HL-60 (cell line): ENCODE measurements around the gene DSC1.

ENCODE experiments used
- GABPA ChIP-seq: IDR thresholded peaks from 2 replicates; pipeline ENCODE4 v1.6.1; 2012; ENCODE audit warnings: low read depth
- POLR2AphosphoS5 ChIP-seq: IDR thresholded peaks from 2 replicates; pipeline ENCODE4 v1.6.1; 2012; ENCODE audit warnings: low read depth
- SPI1 ChIP-seq: IDR thresholded peaks from 2 replicates; pipeline ENCODE4 v1.6.1; 2012; ENCODE audit warnings: low read depth, mild to moderate bottlenecking, borderline replicate concordance
- TF ChIP-seq, protein P1 (sequence below): IDR thresholded peaks from one replicate; pipeline ENCODE4 v1.5.1; 2011; ENCODE audit warnings: low read length, control low read depth, inconsistent platforms; ENCODE audit not compliant: insufficient read depth

DNA sequence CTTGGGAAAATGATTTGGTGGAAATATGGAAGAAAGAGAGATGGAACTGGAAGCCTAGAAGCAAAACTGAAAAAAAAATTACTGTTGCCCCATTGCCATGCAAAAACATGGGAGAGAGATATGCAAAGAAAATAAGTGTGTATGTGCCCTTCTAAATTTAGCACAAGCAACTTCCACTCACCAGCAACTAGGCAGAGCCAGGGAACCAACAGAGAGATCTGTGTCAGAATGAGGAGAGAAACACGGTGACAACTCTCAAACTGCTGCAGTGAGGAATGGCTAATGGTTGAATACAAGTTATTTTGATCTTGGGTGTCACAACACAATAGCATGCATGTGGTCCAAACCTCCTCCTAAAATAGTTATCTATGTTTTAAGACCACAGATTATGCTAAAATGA is 71.3 kb downstream of the DSC1 start:
- TF ChIP-seq, protein P1, sequence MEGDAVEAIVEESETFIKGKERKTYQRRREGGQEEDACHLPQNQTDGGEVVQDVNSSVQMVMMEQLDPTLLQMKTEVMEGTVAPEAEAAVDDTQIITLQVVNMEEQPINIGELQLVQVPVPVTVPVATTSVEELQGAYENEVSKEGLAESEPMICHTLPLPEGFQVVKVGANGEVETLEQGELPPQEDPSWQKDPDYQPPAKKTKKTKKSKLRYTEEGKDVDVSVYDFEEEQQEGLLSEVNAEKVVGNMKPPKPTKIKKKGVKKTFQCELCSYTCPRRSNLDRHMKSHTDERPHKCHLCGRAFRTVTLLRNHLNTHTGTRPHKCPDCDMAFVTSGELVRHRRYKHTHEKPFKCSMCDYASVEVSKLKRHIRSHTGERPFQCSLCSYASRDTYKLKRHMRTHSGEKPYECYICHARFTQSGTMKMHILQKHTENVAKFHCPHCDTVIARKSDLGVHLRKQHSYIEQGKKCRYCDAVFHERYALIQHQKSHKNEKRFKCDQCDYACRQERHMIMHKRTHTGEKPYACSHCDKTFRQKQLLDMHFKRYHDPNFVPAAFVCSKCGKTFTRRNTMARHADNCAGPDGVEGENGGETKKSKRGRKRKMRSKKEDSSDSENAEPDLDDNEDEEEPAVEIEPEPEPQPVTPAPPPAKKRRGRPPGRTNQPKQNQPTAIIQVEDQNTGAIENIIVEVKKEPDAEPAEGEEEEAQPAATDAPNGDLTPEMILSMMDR = no peak
- TF ChIP-seq POLR2AphosphoS5 (no peak), SPI1 (no peak), GABPA (no peak)
